GM23338 (cell line): ENCODE results near the gene CIAO2A. TPM values are rescaled to one million over a fixed set of nuclear protein-coding genes. Genes with fewer than 3 reads are reported as not detected.

Experiments
- ATAC-seq: fragments of 200-7000 bp; cut with Tn5 transposase; 3 replicates; pipeline ENCODE4 v1.9.1; 2020
- DNase-seq: peaks from one replicate; pipeline ENCODE4 v3.0.0-alpha.2; 2015; ENCODE audit warnings: low spot score
- H2AFZ ChIP-seq: fragments of 200-600 bp; sonication (generic); 2 replicates; pipeline ENCODE4 v1.8.0; 2016; ENCODE audit warnings: antibody characterized with exemption, mild to moderate bottlenecking, moderate library complexity
- H3F3A ChIP-seq: fragments of 200-600 bp; sonication (generic); replicated peaks from 2 replicates; pipeline ENCODE4 v1.8.0; 2017; ENCODE audit warnings: antibody characterized with exemption, mixed run types, low read depth
- H3K27ac ChIP-seq: fragments of 200-600 bp; sonication (generic); 2 replicates; pipeline ENCODE4 v1.6.1; 2016; ENCODE audit warnings: low read depth
- H3K27me3 ChIP-seq: fragments of 200-600 bp; sonication (generic); 2 replicates; pipeline ENCODE4 v1.8.0; 2016; ENCODE audit warnings: mild to moderate bottlenecking, mixed run types, moderate library complexity; ENCODE audit not compliant: insufficient read depth
- H3K36me3 ChIP-seq: fragments of 200-600 bp; sonication (generic); 2 replicates; pipeline ENCODE4 v1.8.0; 2016; ENCODE audit warnings: mild to moderate bottlenecking; ENCODE audit not compliant: insufficient read depth
- H3K4me1 ChIP-seq: fragments of 200-600 bp; sonication (generic); 2 replicates; pipeline ENCODE4 v1.8.0; 2016; ENCODE audit warnings: mild to moderate bottlenecking, moderate library complexity; ENCODE audit not compliant: insufficient read depth
- H3K4me2 ChIP-seq: fragments of 200-600 bp; sonication (generic); 2 replicates; pipeline ENCODE4 v1.7.1; 2017; ENCODE audit warnings: mixed run types
- H3K4me3 ChIP-seq: fragments of 200-600 bp; sonication (generic); 2 replicates; pipeline ENCODE4 v1.6.1; 2016; ENCODE audit warnings: mixed run types
- H3K79me2 ChIP-seq: fragments of 200-600 bp; sonication (generic); replicated peaks from 2 replicates; pipeline ENCODE4 v1.8.0; 2017; ENCODE audit warnings: mild to moderate bottlenecking; ENCODE audit not compliant: insufficient read depth
- H3K9me2 ChIP-seq: fragments of 200-600 bp; sonication (generic); 2 replicates; pipeline ENCODE4 v1.8.0; 2017; ENCODE audit not compliant: insufficient read depth
- H4K20me1 ChIP-seq: fragments of 200-600 bp; sonication (generic); replicated peaks from 2 replicates; pipeline ENCODE4 v1.8.0; 2017; ENCODE audit warnings: mild to moderate bottlenecking; ENCODE audit not compliant: insufficient read depth
- H3K27ac Mint-ChIP-seq: 2 replicates; pipeline ENCODE4 v1.8.0; 2020; ENCODE audit warnings: inconsistent platforms, mild to moderate bottlenecking, moderate library complexity, mixed read lengths
- H3K27me3 Mint-ChIP-seq: 3 replicates; pipeline ENCODE4 v1.8.0; 2022; ENCODE audit warnings: low read depth, mild to moderate bottlenecking, moderate library complexity, mixed read lengths, inconsistent platforms; ENCODE audit not compliant: insufficient read depth, poor library complexity
- H3K36me3 Mint-ChIP-seq: 3 replicates; pipeline ENCODE4 v1.8.0; 2021; ENCODE audit warnings: low read depth, mild to moderate bottlenecking, inconsistent platforms, moderate library complexity, mixed read lengths
- H3K4me1 Mint-ChIP-seq: 3 replicates; pipeline ENCODE4 v1.8.0; 2020; ENCODE audit warnings: mild to moderate bottlenecking, inconsistent platforms, mixed read lengths
- H3K4me3 Mint-ChIP-seq: 3 replicates; pipeline ENCODE4 v1.8.0; 2021; ENCODE audit warnings: moderate library complexity, mild to moderate bottlenecking, inconsistent platforms, mixed read lengths
- H3K9me3 Mint-ChIP-seq: 3 replicates; pipeline ENCODE4 v1.8.0; 2020; ENCODE audit warnings: moderate library complexity, mild to moderate bottlenecking, inconsistent platforms, mixed read lengths
- CREB1 ChIP-seq: fragments of 250-450 bp; sonication (Bioruptor Pico); IDR thresholded peaks from 2 replicates; pipeline ENCODE4 v1.5.0; 2020; ENCODE audit warnings: low read depth, mild to moderate bottlenecking, moderate library complexity
- CTCF ChIP-seq, 2 experiments: fragments of 200-600 bp in 1 of 2; sonication (generic) in 1 of 2; conservative IDR thresholded peaks; 2 replicates each; pipeline versions ENCODE4 v1.5.1 to v1.6.1; 2016 to 2017; ENCODE audit warnings: antibody characterized with exemption in 2 of 2, low read depth in 2 of 2, mild to moderate bottlenecking in 2 of 2, moderate library complexity in 1 of 2
- EZH2 ChIP-seq: fragments of 200-600 bp; sonication (generic); IDR thresholded peaks from one replicate; pipeline ENCODE4 v1.8.0; 2017; ENCODE audit warnings: antibody characterized with exemption, mild to moderate bottlenecking, low read depth; ENCODE audit not compliant: unreplicated experiment
- EZH2phosphoT487 ChIP-seq: fragments of 200-600 bp; sonication (generic); IDR thresholded peaks from one replicate; pipeline ENCODE4 v1.8.1; 2018; ENCODE audit warnings: antibody characterized with exemption; ENCODE audit not compliant: unreplicated experiment
- JUNB ChIP-seq: IDR thresholded peaks from one replicate; pipeline ENCODE4 v1.6.1; 2016; ENCODE audit warnings: antibody characterized with exemption; ENCODE audit not compliant: unreplicated experiment
- NANOG ChIP-seq: IDR thresholded peaks from 2 replicates; pipeline ENCODE4 v1.6.1; 2016; ENCODE audit warnings: antibody characterized with exemption, borderline replicate concordance
- POLR2AphosphoS5 ChIP-seq: IDR thresholded peaks from 2 replicates; pipeline ENCODE4 v1.6.1; 2016; ENCODE audit warnings: antibody characterized with exemption, low read depth
- REST ChIP-seq: IDR thresholded peaks from one replicate; pipeline ENCODE4 v1.6.1; 2018; ENCODE audit warnings: antibody characterized with exemption; ENCODE audit not compliant: unreplicated experiment
- STAT1 ChIP-seq: IDR thresholded peaks from one replicate; pipeline ENCODE4 v1.6.1; 2016; ENCODE audit warnings: antibody characterized with exemption; ENCODE audit not compliant: unreplicated experiment
- ZNF331 ChIP-seq: fragments of 250-450 bp; sonication (Bioruptor Pico); IDR thresholded peaks from 2 replicates; pipeline ENCODE4 v1.5.0; 2020; ENCODE audit warnings: low read depth, mild to moderate bottlenecking, moderate library complexity
- polyA plus RNA-seq: library from polyadenylated mRNA; unstranded; fragments of >200 nt; fragmentation: Nextera tagmentation; extraction: Ambion mirVana; gene quantifications from 2 replicates; pipeline ENCODE4 v1.2.1, GENCODE V29; 2016
- total RNA-seq: library from RNA; depleted of rRNA; stranded (reverse); fragments of >200 nt; shearing (Covaris generic); gene quantifications from 2 replicates; pipeline ENCODE4 v1.2.3, GENCODE V29; 2014

The CIAO2A gene
- total and polyA plus RNA-seq, 2 experiments from 2014 or later = 132 to 318 TPM

DNA sequence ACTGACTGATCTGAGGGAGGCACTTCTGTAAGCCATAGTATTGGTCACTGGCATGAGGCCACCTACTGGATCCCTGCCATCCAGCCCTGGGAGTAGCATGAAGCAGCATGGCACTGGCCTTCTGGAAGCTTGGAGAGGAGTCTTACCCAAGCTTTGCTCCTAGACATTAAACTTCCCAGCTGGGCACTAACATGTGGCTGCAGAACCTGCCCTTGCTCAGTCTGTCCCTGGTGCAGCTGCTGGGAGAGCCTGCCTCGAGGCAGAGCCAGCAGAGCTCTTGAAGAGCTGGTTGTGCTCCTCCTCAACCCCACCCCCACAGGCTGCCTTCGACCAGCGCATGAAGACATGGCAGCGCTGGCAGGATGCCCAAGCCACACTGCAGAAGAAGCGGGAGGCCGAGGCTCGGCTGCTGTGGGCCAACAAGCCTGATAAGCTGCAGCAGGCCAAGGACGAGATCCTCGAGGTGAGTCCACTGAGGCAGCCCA lies 40.7 kb upstream of the CIAO2A start (continued):
- TF ChIP-seq CREB1 = no peak
- no peak for TF ChIP-seq POLR2AphosphoS5
- no peak for TF ChIP-seq CTCF (conservative IDR thresholded peaks at IDR 0.05; ENCODE audit: low read depth in 2 of 2)
- TF ChIP-seq NANOG = no peak
- no peak for TF ChIP-seq STAT1

DNA sequence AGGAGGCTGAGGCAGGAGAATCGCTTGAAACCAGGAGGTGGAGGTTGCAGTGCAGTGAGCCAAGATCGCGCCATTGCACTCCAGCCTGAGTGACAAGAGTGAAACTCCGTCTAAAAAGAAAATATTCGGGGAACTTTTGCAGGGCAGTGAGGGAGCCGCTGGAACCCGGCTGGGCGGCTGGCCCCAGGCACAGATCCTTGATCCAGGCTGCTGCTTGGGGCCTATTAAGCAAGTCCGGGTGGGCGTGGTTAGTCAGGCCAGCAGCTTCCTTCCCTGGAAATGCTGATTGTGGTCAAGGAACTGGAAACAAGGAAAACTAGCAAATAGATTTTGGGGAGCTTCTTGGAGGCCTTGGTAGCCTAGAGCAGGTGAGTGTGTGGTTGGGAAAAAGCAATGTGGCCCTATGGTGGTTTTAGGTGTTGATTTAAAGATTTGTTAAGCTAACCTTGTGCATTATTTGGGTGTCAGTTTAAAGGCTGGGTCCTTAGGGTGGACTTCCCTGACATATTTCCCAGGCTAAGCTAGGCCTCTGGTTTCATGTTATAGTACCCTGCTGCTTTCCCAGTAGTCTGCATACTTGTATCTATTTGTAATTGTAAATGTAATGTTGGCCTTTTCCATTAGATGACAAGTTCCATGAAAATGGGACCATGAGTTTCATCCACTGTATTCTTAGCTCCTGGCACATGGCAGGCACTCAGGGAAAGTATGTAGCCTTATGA lies 40.1 kb upstream of the CIAO2A start:
- no peak overlapping the region for H3K27ac ChIP-seq
- peaks cover 4% of the 10 kb centered on the region for H3K27me3 Mint-ChIP-seq
- H3K9me3 Mint-ChIP-seq = no peaks in the 10 kb centered on the region
- H2AFZ ChIP-seq = no peak overlapping the region
- H3K36me3 Mint-ChIP-seq = peaks cover 68% of the 10 kb centered on the region
- no peak overlapping the region for H3K4me3 Mint-ChIP-seq
- H3K4me1 Mint-ChIP-seq = peaks cover 6% of the 10 kb centered on the region; the same call in 1 of the 3 replicates
- no peak for ATAC-seq
- H3K4me2 ChIP-seq = no peak overlapping the region
- peaks cover under 1% of the 10 kb centered on the region; the same call in 1 of the 2 replicates for H3K4me1 ChIP-seq
- H3K4me3 ChIP-seq = no peak overlapping the region
- no peak for TF ChIP-seq REST
- TF ChIP-seq CTCF (conservative IDR thresholded peaks at IDR 0.05; ENCODE audit: low read depth in 2 of 2) = no peak
- no peak for TF ChIP-seq NANOG
- no peak for TF ChIP-seq JUNB
- TF ChIP-seq EZH2 = no peak
- no peak for TF ChIP-seq EZH2phosphoT487
- TF ChIP-seq ZNF331 = no peak
- TF ChIP-seq CREB1 = no peak
- no peak for TF ChIP-seq POLR2AphosphoS5
- H3K36me3 ChIP-seq = peaks cover 22% of the 10 kb centered on the region; the same call in 1 of the 2 replicates
- H3K27ac Mint-ChIP-seq = no peak overlapping the region
- no peaks in the 10 kb centered on the region for H3K9me2 ChIP-seq
- H4K20me1 ChIP-seq = no peaks in the 10 kb centered on the region; the same call in none of the 2 replicates
- peaks cover 9% of the 10 kb centered on the region; the same call in 1 of the 2 replicates for H3F3A ChIP-seq
- no peaks in the 10 kb centered on the region for H3K79me2 ChIP-seq
- H3K27me3 ChIP-seq = no peaks in the 10 kb centered on the region
- DNase-seq = no peak
